HepG2 (cell line): Measurements from ENCODE around the gene MSS51. TPM values are rescaled to one million over a fixed set of nuclear protein-coding genes. Genes with fewer than 3 reads are reported as not detected.

Experiments used
- ATAC-seq: fragments of 200-7000 bp; cut with Tn5 transposase; 3 replicates; pipeline ENCODE4 v1.9.1; 2020; ENCODE audit warnings: mild to moderate bottlenecking, moderate library complexity
- BruUV-seq: library from RNA; stranded (reverse); fragments of 400-500 nt; replicated peaks from 2 replicates; lab custom pipeline; 2021; lab: Mats Ljungman, UMichigan
- CTCF ChIA-PET: fragments of 300-600 bp; formaldehyde crosslinking; extraction: SDS; loops from one replicate; lab custom pipeline; 2021; ENCODE audit warnings: low total read pairs, inconsistent platforms, low intra/inter-chr PET ratio; lab: Yijun Ruan, JAX
- POLR2A ChIA-PET: fragments of 350-600 bp; sonication (Branson Sonifier 250); formaldehyde crosslinking; loops from one replicate; lab custom pipeline; 2020; ENCODE audit warnings: antibody characterized with exemption, inconsistent platforms; lab: Yijun Ruan, JAX
- DNase-seq: peaks from one replicate; pipeline ENCODE4 v3.0.0-alpha.2; 2015; ENCODE audit warnings: low spot score
- FAIRE-seq: peaks from 3 replicates; lab custom pipeline; 2011; peaks lifted over from hg19 to GRCh38; lab: Jason Lieb, UNC
- H2AFZ ChIP-seq: one replicate; pipeline ENCODE4 v1.6.1; 2011; ENCODE audit warnings: low read length, inconsistent platforms
- H3K27ac ChIP-seq: fragments of 300-600 bp; 3 replicates; pipeline ENCODE4 v1.8.0; 2011; ENCODE audit warnings: mixed run types, mild to moderate bottlenecking, mixed read lengths, low read length, inconsistent platforms; ENCODE audit not compliant: insufficient read depth; ENCODE audit errors: extremely low read length
- H3K27me3 ChIP-seq, 2 experiments: fragments of 200-600 bp in 1 of 2; 2 replicates in 1 of 2; 3 replicates in 1 of 2; pipeline versions ENCODE4 v1.6.0 to v1.8.0; 2011; ENCODE audit warnings: low read length in 2 of 2, mild to moderate bottlenecking in 2 of 2, moderate library complexity in 2 of 2, inconsistent platforms in 1 of 2; ENCODE audit not compliant: insufficient read depth in 2 of 2, control insufficient read depth in 1 of 2
- H3K36me3 ChIP-seq, 2 experiments: fragments of 200-600 bp in 1 of 2; replicated peaks in 1 of 2; 2 replicates in 1 of 2; 3 replicates in 1 of 2; pipeline versions ENCODE4 v1.5.1 to v1.8.0; 2011; ENCODE audit warnings: low read length in 2 of 2, inconsistent platforms in 1 of 2; ENCODE audit not compliant: insufficient read depth in 2 of 2, control insufficient read depth in 1 of 2
- H3K4me1 ChIP-seq: 2 replicates; pipeline ENCODE4 v1.5.1; 2012; ENCODE audit warnings: low read length, inconsistent platforms; ENCODE audit not compliant: insufficient read depth
- H3K4me2 ChIP-seq: 2 replicates; pipeline ENCODE4 v1.6.0; 2011; ENCODE audit warnings: low read depth, low read length, inconsistent platforms
- H3K4me3 ChIP-seq, 3 experiments: fragments of 200-600 bp in 1 of 3; sonication (generic), shearing (Covaris generic) in 1 of 3; replicated peaks in 1 of 3; 2 replicates each; pipeline ENCODE4 v1.5.1; 2011 to 2016; ENCODE audit warnings: low read length in 3 of 3, inconsistent platforms in 2 of 3, low read depth in 2 of 3, mild to moderate bottlenecking in 2 of 3, control low read depth in 1 of 3, mixed read lengths in 1 of 3; ENCODE audit not compliant: insufficient read depth in 1 of 3
- H3K79me2 ChIP-seq: one replicate; pipeline ENCODE4 v1.6.1; 2011; ENCODE audit warnings: low read length, inconsistent platforms; ENCODE audit not compliant: insufficient read depth
- H3K9ac ChIP-seq: 2 replicates; pipeline ENCODE4 v1.6.0; 2011; ENCODE audit warnings: mild to moderate bottlenecking, low read depth, low read length, inconsistent platforms; ENCODE audit not compliant: insufficient read depth
- H3K9me3 ChIP-seq: 2 replicates; pipeline ENCODE4 v1.5.1; 2012; ENCODE audit warnings: mild to moderate bottlenecking, low read length
- H4K20me1 ChIP-seq: 2 replicates; pipeline ENCODE4 v1.6.0; 2011; ENCODE audit warnings: inconsistent platforms, mild to moderate bottlenecking, low read length, moderate library complexity; ENCODE audit not compliant: insufficient read depth
- ATRX ChIP-seq: sonication (generic); formaldehyde crosslinking; IDR thresholded peaks from 2 replicates; pipeline ENCODE4 v1.4.0; 2020; ENCODE audit warnings: missing genetic modification reagents, borderline replicate concordance
- GLI4 ChIP-seq: sonication (generic); formaldehyde crosslinking; IDR thresholded peaks from 2 replicates; pipeline ENCODE4 v1.5.1; 2020; ENCODE audit warnings: missing genetic modification reagents, mild to moderate bottlenecking, moderate library complexity, borderline replicate concordance
- HIVEP1 ChIP-seq: sonication (generic); formaldehyde crosslinking; IDR thresholded peaks from 2 replicates; pipeline ENCODE4 v1.4.0; 2020; ENCODE audit warnings: mild to moderate bottlenecking, missing genetic modification reagents
- KLF11 ChIP-seq: IDR thresholded peaks from 2 replicates; pipeline ENCODE4 v1.6.1; 2016; ENCODE audit warnings: missing compliant biosample characterization
- MEIS1 ChIP-seq: sonication (generic); formaldehyde crosslinking; IDR thresholded peaks from 2 replicates; pipeline ENCODE4 v1.9.0; 2021; ENCODE audit warnings: mild to moderate bottlenecking, missing genetic modification reagents, moderate library complexity, borderline replicate concordance
- ZNF670 ChIP-seq: sonication (generic); formaldehyde crosslinking; IDR thresholded peaks from 2 replicates; pipeline ENCODE4 v1.8.0; 2022; ENCODE audit warnings: mild to moderate bottlenecking, missing genetic modification reagents, borderline replicate concordance
- WGBS: methylation state at CpG from one replicate; pipeline ENCODE4 v1.1.6; 2017; ENCODE audit warnings: low lambda C conversion rate; 5-methylcytosine and 5-hydroxymethylcytosine counted together
- in situ Hi-C: cut with HindIII; loops from 2 replicates; pipeline ENCODE4 v1.10.0; 2017; ENCODE audit warnings: low pct_unique_long_range_greater_than_20kb; ENCODE audit not compliant: extremely low pct_ligation_motif_present
- intact Hi-C: fragments of 100-400 bp; cut with micrococcal nuclease; formaldehyde crosslinking; loops from one replicate; pipeline ENCODE4 v1.10.0; 2022; ENCODE audit not compliant: unreplicated experiment
- polyA plus RNA-seq, 8 experiments: library from polyadenylated mRNA; depleted of rRNA in 3 of 8; stranded (reverse) in 7 of 8; unstranded in 1 of 8; fragments of >200 nt; fragmentation: Illumina TruSeq in 4 of 8; extraction: Trizol in 4 of 8; gene quantifications; 2 replicates each; pipeline versions ENCODE4 v1.2.1 to v1.2.3, GENCODE V29; 2011 to 2016; ENCODE audit warnings: low read depth in 4 of 8, missing spikeins in 1 of 8, mixed read lengths in 1 of 8; ENCODE audit not compliant: insufficient read depth in 1 of 8
- total RNA-seq, 5 experiments: library from RNA; depleted of rRNA; stranded (reverse); fragments of >200 nt; fragmentation: Illumina TruSeq; extraction: Trizol; gene quantifications; 2 replicates each; pipeline ENCODE4 v1.2.3, GENCODE V29; 2016; ENCODE audit warnings: low read depth in 1 of 5
- TF ChIP-seq, protein P1 (sequence below): sonication (generic); formaldehyde crosslinking; IDR thresholded peaks from 2 replicates; pipeline ENCODE4 v1.9.0; 2021; ENCODE audit warnings: missing genetic modification reagents, borderline replicate concordance

The MSS51 gene
- total and polyA plus RNA-seq, 2 of the 13 experiments (the other 11 are each of a cell fraction or from before 2014, with no cell fraction given) = 0.91 to 2.4 TPM

DNA sequence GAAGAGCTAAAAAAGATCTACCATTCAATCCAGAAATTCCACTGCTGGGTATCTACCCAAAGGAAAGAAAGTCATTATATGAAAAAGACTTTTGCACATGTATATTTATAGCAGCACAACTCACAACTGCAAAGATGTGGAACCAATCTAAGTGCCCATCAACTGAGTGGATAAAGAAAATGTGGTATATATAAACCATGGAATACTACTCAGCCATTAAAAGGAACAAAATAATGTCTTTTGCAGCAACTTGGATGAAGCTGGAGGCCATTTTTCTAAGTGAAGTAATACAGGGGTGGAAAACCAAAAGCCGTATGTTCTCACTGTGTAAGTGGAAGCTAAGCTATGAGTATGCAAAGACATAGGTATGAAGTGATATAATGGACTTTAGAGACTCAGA lies 22.5 kb downstream of the MSS51 start:
- in situ Hi-C loops = no loop called here
- Histone ChIP-seq H3K9ac (no peak overlapping the region), H3K36me3 (peaks cover 0 to 6% of the 10 kb centered on the region in 2 experiments; a peak in 1 of 5 replicates), H4K20me1 (peaks cover 14% of the 10 kb centered on the region; the same call in 1 of the 2 replicates), H3K27me3 (no peaks in the 10 kb centered on the region; a peak in 1 of 5 replicates), H3K4me2 (no peak overlapping the region), H2AFZ (no peak overlapping the region), H3K27ac (no peak overlapping the region), H3K9me3 (no peaks in the 10 kb centered on the region), H3K4me1 (peaks cover 43% of the 10 kb centered on the region), H3K4me3 (no peak overlapping the region), H3K79me2 (peaks cover 68% of the 10 kb centered on the region)
- no peak for TF ChIP-seq ZNF670 (CRISPR knock-in tag)
- no peak for TF ChIP-seq ATRX (CRISPR knock-in tag)
- no peak for ATAC-seq
- 100% methylated on average over 1 of the region's 1 CpG for WGBS
- intact Hi-C loops = loop anchor here (5.0 kb wide), 2 partner anchors 216 to 231 kb away; partner anchors contain the start of gene MYOZ1
- no peak for DNase-seq
- ChIA-PET POLR2A (no interaction called here), CTCF (no interaction called here)
- BruUV-seq = no TSS peak
- no peak for FAIRE-seq

DNA sequence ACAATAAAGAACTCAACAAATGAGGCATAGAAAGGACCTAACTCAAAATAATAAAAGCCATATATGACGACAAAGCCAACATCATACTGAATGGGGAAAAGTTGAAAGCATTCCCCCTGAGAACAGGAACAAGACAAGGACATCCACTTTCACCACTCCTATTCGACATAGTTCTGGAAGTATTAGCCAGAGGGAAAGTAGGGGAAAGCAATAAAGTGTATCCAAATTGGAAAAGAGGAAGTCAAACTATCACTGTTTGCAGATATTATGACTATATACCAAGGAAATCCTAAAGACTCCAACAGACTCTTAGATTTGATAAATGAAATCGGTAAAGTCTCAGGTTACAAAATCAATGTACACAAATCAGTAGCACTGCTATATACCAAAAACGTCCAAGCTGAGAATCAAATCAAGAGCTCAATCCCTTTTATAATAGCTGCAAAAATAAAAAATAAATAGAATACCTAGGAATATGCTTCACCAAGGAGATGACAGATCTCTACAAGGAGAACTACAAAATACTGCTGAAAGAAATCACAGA lies 24.3 kb downstream of the MSS51 start:
- Histone ChIP-seq H3K4me3 (no peak overlapping the region), H3K4me2 (no peak overlapping the region), H3K27me3 (no peaks in the 10 kb centered on the region; a peak in 1 of 5 replicates), H3K9me3 (no peaks in the 10 kb centered on the region), H3K36me3 (peaks cover 0 to 6% of the 10 kb centered on the region in 2 experiments; a peak in 1 of 5 replicates), H3K9ac (no peak overlapping the region), H3K4me1 (peaks cover 35% of the 10 kb centered on the region), H2AFZ (no peak overlapping the region), H3K27ac (no peak overlapping the region), H4K20me1 (peaks cover 16% of the 10 kb centered on the region), H3K79me2 (peaks cover 79% of the 10 kb centered on the region)
- WGBS = 88% methylated on average over 4 of the region's 4 CpGs
- DNase-seq (no peak), ATAC-seq (no peak), FAIRE-seq (no peak)
- in situ Hi-C loops (no loop called here), intact Hi-C loops (no loop called here)
- BruUV-seq = no TSS peak
- POLR2A ChIA-PET = no interaction called here
- CTCF ChIA-PET = no interaction called here
- TF ChIP-seq MEIS1 (CRISPR knock-in tag) = no peak
- TF ChIP-seq KLF11 (CRISPR knock-in tag) = no peak
- TF ChIP-seq, protein P1, sequence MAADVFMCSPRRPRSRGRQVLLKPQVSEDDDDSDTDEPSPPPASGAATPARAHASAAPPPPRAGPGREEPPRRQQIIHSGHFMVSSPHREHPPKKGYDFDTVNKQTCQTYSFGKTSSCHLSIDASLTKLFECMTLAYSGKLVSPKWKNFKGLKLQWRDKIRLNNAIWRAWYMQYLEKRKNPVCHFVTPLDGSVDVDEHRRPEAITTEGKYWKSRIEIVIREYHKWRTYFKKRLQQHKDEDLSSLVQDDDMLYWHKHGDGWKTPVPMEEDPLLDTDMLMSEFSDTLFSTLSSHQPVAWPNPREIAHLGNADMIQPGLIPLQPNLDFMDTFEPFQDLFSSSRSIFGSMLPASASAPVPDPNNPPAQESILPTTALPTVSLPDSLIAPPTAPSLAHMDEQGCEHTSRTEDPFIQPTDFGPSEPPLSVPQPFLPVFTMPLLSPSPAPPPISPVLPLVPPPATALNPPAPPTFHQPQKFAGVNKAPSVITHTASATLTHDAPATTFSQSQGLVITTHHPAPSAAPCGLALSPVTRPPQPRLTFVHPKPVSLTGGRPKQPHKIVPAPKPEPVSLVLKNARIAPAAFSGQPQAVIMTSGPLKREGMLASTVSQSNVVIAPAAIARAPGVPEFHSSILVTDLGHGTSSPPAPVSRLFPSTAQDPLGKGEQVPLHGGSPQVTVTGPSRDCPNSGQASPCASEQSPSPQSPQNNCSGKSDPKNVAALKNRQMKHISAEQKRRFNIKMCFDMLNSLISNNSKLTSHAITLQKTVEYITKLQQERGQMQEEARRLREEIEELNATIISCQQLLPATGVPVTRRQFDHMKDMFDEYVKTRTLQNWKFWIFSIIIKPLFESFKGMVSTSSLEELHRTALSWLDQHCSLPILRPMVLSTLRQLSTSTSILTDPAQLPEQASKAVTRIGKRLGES = no peak
- TF ChIP-seq GLI4 (CRISPR knock-in tag) = no peak
- TF ChIP-seq HIVEP1 (CRISPR knock-in tag) = no peak
